ENCODE results near the gene VSTM2B.

DNA sequence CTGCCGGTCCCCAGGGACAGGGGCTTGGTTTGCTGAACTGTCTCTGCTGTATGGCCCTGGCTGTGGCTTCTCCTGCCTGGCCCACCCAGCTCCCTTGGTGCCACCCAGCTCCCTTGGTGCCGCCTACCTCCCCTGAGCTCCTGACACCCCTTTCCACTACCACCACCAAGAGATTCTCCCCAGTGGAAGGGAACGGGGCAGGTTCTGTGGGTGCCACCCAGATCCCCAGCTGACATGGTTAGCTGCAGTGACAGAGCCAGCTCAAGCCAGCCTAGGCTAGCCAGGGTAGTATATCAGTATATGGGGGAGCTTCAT lies 51.8 kb downstream of the VSTM2B start:
- TF ChIP-seq, protein P1, sequence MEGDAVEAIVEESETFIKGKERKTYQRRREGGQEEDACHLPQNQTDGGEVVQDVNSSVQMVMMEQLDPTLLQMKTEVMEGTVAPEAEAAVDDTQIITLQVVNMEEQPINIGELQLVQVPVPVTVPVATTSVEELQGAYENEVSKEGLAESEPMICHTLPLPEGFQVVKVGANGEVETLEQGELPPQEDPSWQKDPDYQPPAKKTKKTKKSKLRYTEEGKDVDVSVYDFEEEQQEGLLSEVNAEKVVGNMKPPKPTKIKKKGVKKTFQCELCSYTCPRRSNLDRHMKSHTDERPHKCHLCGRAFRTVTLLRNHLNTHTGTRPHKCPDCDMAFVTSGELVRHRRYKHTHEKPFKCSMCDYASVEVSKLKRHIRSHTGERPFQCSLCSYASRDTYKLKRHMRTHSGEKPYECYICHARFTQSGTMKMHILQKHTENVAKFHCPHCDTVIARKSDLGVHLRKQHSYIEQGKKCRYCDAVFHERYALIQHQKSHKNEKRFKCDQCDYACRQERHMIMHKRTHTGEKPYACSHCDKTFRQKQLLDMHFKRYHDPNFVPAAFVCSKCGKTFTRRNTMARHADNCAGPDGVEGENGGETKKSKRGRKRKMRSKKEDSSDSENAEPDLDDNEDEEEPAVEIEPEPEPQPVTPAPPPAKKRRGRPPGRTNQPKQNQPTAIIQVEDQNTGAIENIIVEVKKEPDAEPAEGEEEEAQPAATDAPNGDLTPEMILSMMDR (IDR thresholded peaks at IDR 0.05): no peak
- TF ChIP-seq EP300 (IDR thresholded peaks at IDR 0.05; ENCODE audit: low read depth) (no peak), POLR2AphosphoS5 (IDR thresholded peaks at IDR 0.05) (no peak), POLR2A (IDR thresholded peaks at IDR 0.05) (no peak)
